ENCODE data around the gene C2. TPM values are rescaled to one million over a fixed set of nuclear protein-coding genes. Genes with fewer than 3 reads are reported as not detected.

The C2 gene
- total and polyA plus RNA-seq, 4 donors = 28.6 to 230 (median 132) TPM

- no peak for ATAC-seq (ENCODE audit: insufficient read depth, low FRiP score)
- Histone ChIP-seq H3K4me3 (no peak overlapping the region), H3K4me1 (ENCODE audit: control insufficient read depth in 5 of 5, insufficient read depth in 5 of 5, low read length in 5 of 5) (no peaks in the 10 kb centered on the region), H3K27me3 (ENCODE audit: control insufficient read depth in 3 of 3, insufficient read depth in 3 of 3, low read length in 2 of 3) (no peaks in the 10 kb centered on the region), H3K36me3 (ENCODE audit: control insufficient read depth in 4 of 4, insufficient read depth in 4 of 4, low read length in 4 of 4) (no peaks in the 10 kb centered on the region), H3K9me3 (ENCODE audit: control insufficient read depth in 4 of 4, insufficient read depth in 3 of 4, low read length in 3 of 4) (no peaks in the 10 kb centered on the region), H3K27ac (ENCODE audit: low read depth in 1 of 2, low read length in 1 of 2) (no peak overlapping the region), H3K9ac (ENCODE audit: insufficient read depth in 1 of 2, low read length in 2 of 2) (no peak overlapping the region)
- no peak for TF ChIP-seq CTCF (IDR thresholded peaks at IDR 0.05; ENCODE audit: control extremely low read depth, extremely low read depth)
- no peak for DNase-seq
- 90 to 93% methylated on average over 18 to 19 of the region's 19 CpGs for WGBS, 2 donors
Observed at GRCh38 chr6:31933537-31933936, 6.0 kb downstream of the C2 start.

- 53 to 72% methylated on average over 3 of the region's 3 CpGs for WGBS, 2 donors
- no peak overlapping the region for H3K9ac ChIP-seq (ENCODE audit: insufficient read depth in 1 of 2, low read length in 2 of 2)
- no peak for ATAC-seq (ENCODE audit: insufficient read depth, low FRiP score)
- TF ChIP-seq CTCF (IDR thresholded peaks at IDR 0.05; ENCODE audit: control extremely low read depth, extremely low read depth) = no peak
- DNase-seq = no peak
- H3K27ac ChIP-seq (ENCODE audit: low read depth in 1 of 2, low read length in 1 of 2) = no peak overlapping the region
- no peaks in the 10 kb centered on the region for H3K27me3 ChIP-seq (ENCODE audit: control insufficient read depth in 3 of 3, insufficient read depth in 3 of 3, low read length in 2 of 3)
- no peaks in the 10 kb centered on the region for H3K9me3 ChIP-seq (ENCODE audit: control insufficient read depth in 4 of 4, insufficient read depth in 3 of 4, low read length in 3 of 4)
- no peaks in the 10 kb centered on the region for H3K36me3 ChIP-seq (ENCODE audit: control insufficient read depth in 4 of 4, insufficient read depth in 4 of 4, low read length in 4 of 4)
- H3K4me3 ChIP-seq = no peak overlapping the region
- H3K4me1 ChIP-seq (ENCODE audit: control insufficient read depth in 5 of 5, insufficient read depth in 5 of 5, low read length in 5 of 5) = no peaks in the 10 kb centered on the region
Observed at GRCh38 chr6:31935021-31935420, 7.5 kb downstream of the C2 start.

GRCh38 chr6:31935823-31936222 lies 8.3 kb downstream of the C2 start:
- H3K36me3 ChIP-seq (ENCODE audit: control insufficient read depth in 4 of 4, insufficient read depth in 4 of 4, low read length in 4 of 4) = no peaks in the 10 kb centered on the region
- no peaks in the 10 kb centered on the region for H3K27me3 ChIP-seq (ENCODE audit: control insufficient read depth in 3 of 3, insufficient read depth in 3 of 3, low read length in 2 of 3)
- ATAC-seq (ENCODE audit: insufficient read depth, low FRiP score) (no peak), DNase-seq (no peak)
- no peak overlapping the region for H3K9ac ChIP-seq (ENCODE audit: insufficient read depth in 1 of 2, low read length in 2 of 2)
- WGBS, 2 donors = 86 to 90% methylated on average over 9 of the region's 9 CpGs
- H3K9me3 ChIP-seq (ENCODE audit: control insufficient read depth in 4 of 4, insufficient read depth in 3 of 4, low read length in 3 of 4) = no peaks in the 10 kb centered on the region
- no peaks in the 10 kb centered on the region for H3K4me1 ChIP-seq (ENCODE audit: control insufficient read depth in 5 of 5, insufficient read depth in 5 of 5, low read length in 5 of 5)
- H3K4me3 ChIP-seq = no peak overlapping the region
- no peak for TF ChIP-seq CTCF (IDR thresholded peaks at IDR 0.05; ENCODE audit: control extremely low read depth, extremely low read depth)
- no peak overlapping the region for H3K27ac ChIP-seq (ENCODE audit: low read depth in 1 of 2, low read length in 1 of 2)

DNA sequence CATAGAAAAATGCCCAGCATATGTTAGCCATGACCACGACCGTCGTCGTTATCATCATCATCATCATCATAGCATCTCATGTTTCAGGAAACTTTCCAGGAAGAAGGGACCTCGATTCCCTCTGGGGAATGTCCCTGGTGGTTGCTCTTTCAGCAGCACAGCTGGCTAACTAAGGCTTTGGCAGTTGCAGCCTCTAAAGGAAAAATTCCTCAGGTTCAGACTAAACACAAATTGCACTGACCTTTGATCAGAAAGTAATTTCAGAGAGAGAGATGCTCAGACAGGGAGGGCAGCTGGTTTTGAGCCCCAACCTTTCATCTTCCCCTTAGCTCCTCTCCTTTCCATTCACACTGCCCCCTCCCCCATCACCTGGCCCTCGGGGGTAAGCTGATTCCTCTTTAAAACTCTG lies 12.7 kb downstream of the C2 start:
- Histone ChIP-seq H3K27ac (ENCODE audit: low read depth in 1 of 2, low read length in 1 of 2) (no peak overlapping the region), H3K9ac (ENCODE audit: insufficient read depth in 1 of 2, low read length in 2 of 2) (no peak overlapping the region), H3K4me1 (ENCODE audit: control insufficient read depth in 5 of 5, insufficient read depth in 5 of 5, low read length in 5 of 5) (peaks cover 0 to 2% (median 0%) of the 10 kb centered on the region in 5 donors), H3K36me3 (ENCODE audit: control insufficient read depth in 4 of 4, insufficient read depth in 4 of 4, low read length in 4 of 4) (peaks cover 0 to 2% (median 0%) of the 10 kb centered on the region in 4 donors), H3K9me3 (ENCODE audit: control insufficient read depth in 4 of 4, insufficient read depth in 3 of 4, low read length in 3 of 4) (no peaks in the 10 kb centered on the region), H3K4me3 (no peak overlapping the region), H3K27me3 (ENCODE audit: control insufficient read depth in 3 of 3, insufficient read depth in 3 of 3, low read length in 2 of 3) (no peaks in the 10 kb centered on the region)
- WGBS, 2 donors = 17 to 18% methylated on average over 6 of the region's 6 CpGs
- ATAC-seq (ENCODE audit: insufficient read depth, low FRiP score) = no peak
- no peak for DNase-seq
- no peak for TF ChIP-seq CTCF (IDR thresholded peaks at IDR 0.05; ENCODE audit: control extremely low read depth, extremely low read depth)

Data from lung (tissue), 12 donors.